Neutrophil (primary cell): Measurements from ENCODE around the gene NELL1.

Experiments
- H3K27ac ChIP-seq: fragments of 200-600 bp; sonication (generic); 2 replicates; pipeline ENCODE4 v1.5.1; 2016; ENCODE audit warnings: mild to moderate bottlenecking, moderate library complexity
- H3K27me3 ChIP-seq: fragments of 200-600 bp; sonication (generic); 2 replicates; pipeline ENCODE4 v1.6.0; 2016; ENCODE audit warnings: mild to moderate bottlenecking
- H3K36me3 ChIP-seq: fragments of 200-600 bp; sonication (generic); 2 replicates; pipeline ENCODE4 v1.5.1; 2017
- H3K4me1 ChIP-seq, 2 experiments: fragments of 200-600 bp in 1 of 2; sonication (generic) in 1 of 2; 1 replicate in 1 of 2; 2 replicates in 1 of 2; pipeline versions ENCODE4 v1.5.1 to v1.6.1; 2013 to 2016; ENCODE audit warnings: low read depth in 1 of 2, low read length in 1 of 2, mild to moderate bottlenecking in 1 of 2, moderate library complexity in 1 of 2; ENCODE audit not compliant: control insufficient read depth in 1 of 2, insufficient read depth in 1 of 2
- H3K4me3 ChIP-seq, 2 experiments: fragments of 200-600 bp in 1 of 2; sonication (generic) in 1 of 2; 1 replicate in 1 of 2; 2 replicates in 1 of 2; pipeline ENCODE4 v1.5.1; 2013 to 2016; ENCODE audit warnings: low read depth in 1 of 2, low read length in 1 of 2, mild to moderate bottlenecking in 1 of 2, moderate library complexity in 1 of 2
- H3K9me3 ChIP-seq: fragments of 200-600 bp; sonication (generic); 2 replicates; pipeline ENCODE4 v1.5.1; 2016
- TF ChIP-seq, protein P1 (sequence below): fragments of 200-600 bp; sonication (generic); IDR thresholded peaks from 2 replicates; pipeline ENCODE4 v1.5.1; 2016; ENCODE audit warnings: antibody characterized with exemption

NELL1 gene

GRCh38 chr11:20652150-20652806 is 17.1 kb upstream of the NELL1 start:
- peaks cover 17% of the 10 kb centered on the region for H3K27me3 ChIP-seq
- H3K36me3 ChIP-seq: no peaks in the 10 kb centered on the region
- H3K27ac ChIP-seq: no peak overlapping the region
- H3K4me1 ChIP-seq: no peaks in the 10 kb centered on the region
- TF ChIP-seq, protein P1, sequence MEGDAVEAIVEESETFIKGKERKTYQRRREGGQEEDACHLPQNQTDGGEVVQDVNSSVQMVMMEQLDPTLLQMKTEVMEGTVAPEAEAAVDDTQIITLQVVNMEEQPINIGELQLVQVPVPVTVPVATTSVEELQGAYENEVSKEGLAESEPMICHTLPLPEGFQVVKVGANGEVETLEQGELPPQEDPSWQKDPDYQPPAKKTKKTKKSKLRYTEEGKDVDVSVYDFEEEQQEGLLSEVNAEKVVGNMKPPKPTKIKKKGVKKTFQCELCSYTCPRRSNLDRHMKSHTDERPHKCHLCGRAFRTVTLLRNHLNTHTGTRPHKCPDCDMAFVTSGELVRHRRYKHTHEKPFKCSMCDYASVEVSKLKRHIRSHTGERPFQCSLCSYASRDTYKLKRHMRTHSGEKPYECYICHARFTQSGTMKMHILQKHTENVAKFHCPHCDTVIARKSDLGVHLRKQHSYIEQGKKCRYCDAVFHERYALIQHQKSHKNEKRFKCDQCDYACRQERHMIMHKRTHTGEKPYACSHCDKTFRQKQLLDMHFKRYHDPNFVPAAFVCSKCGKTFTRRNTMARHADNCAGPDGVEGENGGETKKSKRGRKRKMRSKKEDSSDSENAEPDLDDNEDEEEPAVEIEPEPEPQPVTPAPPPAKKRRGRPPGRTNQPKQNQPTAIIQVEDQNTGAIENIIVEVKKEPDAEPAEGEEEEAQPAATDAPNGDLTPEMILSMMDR: no peak
- H3K4me3 ChIP-seq: no peak overlapping the region
- H3K9me3 ChIP-seq: no peaks in the 10 kb centered on the region

DNA sequence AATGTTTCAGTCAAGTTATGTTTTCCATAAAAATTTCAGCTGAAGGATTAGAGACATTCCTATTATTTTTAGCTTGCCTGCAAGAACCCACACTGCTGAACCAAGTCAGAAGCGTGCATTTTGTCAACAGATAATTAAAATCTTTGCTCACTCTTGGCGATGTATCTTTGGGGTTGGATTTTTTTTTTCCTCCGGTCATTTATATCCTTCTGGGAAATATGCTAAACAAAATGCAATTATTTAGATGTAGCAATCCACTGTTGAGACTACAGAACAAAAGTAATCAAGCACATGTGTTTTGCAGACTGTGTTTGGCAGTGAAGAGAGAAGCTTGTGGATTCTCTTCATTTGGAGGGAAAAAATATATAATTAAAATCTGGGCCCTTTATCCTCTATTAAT is 15.3 kb upstream of the NELL1 start:
- Histone ChIP-seq H3K9me3 (no peaks in the 10 kb centered on the region), H3K4me3 (no peak overlapping the region), H3K4me1 (no peaks in the 10 kb centered on the region), H3K36me3 (no peaks in the 10 kb centered on the region), H3K27me3 (peaks cover 28% of the 10 kb centered on the region), H3K27ac (no peak overlapping the region)
- TF ChIP-seq, protein P1: no peak

DNA sequence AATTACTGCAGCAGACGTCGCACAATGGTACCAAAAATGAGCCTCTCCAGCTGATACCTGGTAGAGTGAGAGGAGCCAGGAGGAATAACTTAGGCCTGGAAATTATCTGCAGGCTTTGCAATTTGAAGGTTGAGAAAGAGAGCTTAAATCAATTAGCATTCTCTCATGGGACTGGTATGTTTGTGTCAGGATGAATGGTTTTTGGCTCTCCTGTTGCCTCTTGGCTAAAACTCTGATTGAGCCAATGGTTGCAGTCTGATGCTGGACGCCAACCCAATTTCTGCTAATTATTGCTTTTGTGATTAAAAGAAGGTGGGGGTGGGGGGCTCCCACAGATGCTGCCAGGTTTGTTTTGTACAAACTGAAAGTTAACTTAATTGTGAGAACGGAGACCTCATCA is 12.5 kb upstream of the NELL1 start:
- TF ChIP-seq, protein P1: no peak
- H3K27ac ChIP-seq: no peak overlapping the region
- peaks cover 31% of the 10 kb centered on the region for H3K27me3 ChIP-seq
- no peaks in the 10 kb centered on the region for H3K4me1 ChIP-seq
- no peaks in the 10 kb centered on the region for H3K9me3 ChIP-seq
- H3K36me3 ChIP-seq: no peaks in the 10 kb centered on the region
- no peak overlapping the region for H3K4me3 ChIP-seq

GRCh38 chr11:20658135-20658534 is 11.3 kb upstream of the NELL1 start:
- TF ChIP-seq, protein P1: no peak
- no peak overlapping the region for H3K27ac ChIP-seq

GRCh38 chr11:20661445-20661844 is 7.9 kb upstream of the NELL1 start:
- H3K4me1 ChIP-seq: no peaks in the 10 kb centered on the region
- TF ChIP-seq, protein P1: no peak
- peaks cover 39% of the 10 kb centered on the region for H3K27me3 ChIP-seq
- H3K36me3 ChIP-seq: no peaks in the 10 kb centered on the region
- H3K27ac ChIP-seq: no peak overlapping the region
- no peak overlapping the region for H3K4me3 ChIP-seq
- no peaks in the 10 kb centered on the region for H3K9me3 ChIP-seq

More at GRCh38 chr11:20658135-20658534, 11.3 kb upstream of the NELL1 start:
- Histone ChIP-seq H3K36me3 (no peaks in the 10 kb centered on the region), H3K4me1 (no peaks in the 10 kb centered on the region), H3K9me3 (no peaks in the 10 kb centered on the region), H3K27me3 (peaks cover 31% of the 10 kb centered on the region), H3K4me3 (no peak overlapping the region)
